ENCODE data around the gene ADCY3. TPM values are rescaled to one million over a fixed set of nuclear protein-coding genes. Genes with fewer than 3 reads are reported as not detected.

ADCY3 gene
- total and polyA plus RNA-seq, 9 of the 15 experiments (the other 6 are each of a cell fraction or from before 2014, with no cell fraction given) = 1.5 to 54.8 (median 26.3) TPM

- Histone ChIP-seq H3K9me3 (replicated peaks; ENCODE audit: control insufficient read depth, insufficient read depth, low read depth, low read length) (no peaks in the 10 kb centered on the region), H3K79me2 (ENCODE audit: control insufficient read depth, insufficient read depth, low read length) (no peaks in the 10 kb centered on the region), H3K36me3 (ENCODE audit: control insufficient read depth, insufficient read depth, low read length) (peaks cover 18% of the 10 kb centered on the region; the same call in 2 of the 3 replicates), H3K4me1 (replicated peaks in 1 of 2; ENCODE audit: control insufficient read depth in 2 of 2, insufficient read depth in 2 of 2, low read length in 2 of 2) (peaks cover 7% of the 10 kb centered on the region in 2 experiments; a peak in 3 of 5 replicates), H3K4me2 (ENCODE audit: insufficient read depth, low read length) (no peak overlapping the region), H3K4me3 (no peak overlapping the region), H4K20me1 (replicated peaks; ENCODE audit: control insufficient read depth, insufficient read depth, low read length) (no peaks in the 10 kb centered on the region; the same call in 1 of the 2 replicates), H2AFZ (ENCODE audit: low read depth, low read length) (no peak overlapping the region), H3K9me1 (ENCODE audit: control insufficient read depth, insufficient read depth, low read length) (no peaks in the 10 kb centered on the region), H3K27me3 (ENCODE audit: control insufficient read depth in 2 of 2, insufficient read depth in 2 of 2, low read length in 2 of 2) (no peaks in the 10 kb centered on the region), H3K27ac (ENCODE audit: extremely low read depth, low read depth, low read length) (no peak overlapping the region), H3K9ac (ENCODE audit: insufficient read depth in 1 of 2, low read depth in 2 of 2, low read length in 2 of 2) (no peak overlapping the region; a peak in 1 of 4 replicates)
- CTCF ChIA-PET (ENCODE audit: low intra/inter-chr PET ratio) = no interaction called here
- in situ Hi-C loops (cut with MboI) = no loop called here
- BruUV-seq (replicated peaks) = no TSS peak
- no peak for DNase-seq (ENCODE audit: extremely low read depth in 1 of 4, low spot score in 3 of 4)
- intact Hi-C loops (cut with micrococcal nuclease) = loop anchor here (10.0 kb wide), 1 partner anchor 122 kb away; the partner anchor contains the start of gene DNAJC27
- FAIRE-seq = no peak
- 97% methylated on average over 17 of the region's 23 CpGs for WGBS (ENCODE audit: insufficient coverage, low coverage, missing lambda C conversion rate)
- POLR2A ChIA-PET = no interaction called here
- TF ChIP-seq CBX3 (IDR thresholded peaks at IDR 0.05; ENCODE audit: borderline replicate concordance in 1 of 2, low read length in 2 of 2) = no peak
- 0 out of 2 replicates have a peak, but pooled peaks have one; percentile 19 for TF ChIP-seq POLR2G (IDR thresholded peaks at IDR 0.05; ENCODE audit: low read depth, low read length)
- no peak for ATAC-seq
These were observed 67.5 kb downstream of the ADCY3 start for GRCh38 chr2:24852431-24853020.

GRCh38 chr2:24852026-24852425 is 68.0 kb downstream of the ADCY3 start:
- Histone ChIP-seq H3K79me2 (ENCODE audit: control insufficient read depth, insufficient read depth, low read length) (no peaks in the 10 kb centered on the region), H3K4me2 (ENCODE audit: insufficient read depth, low read length) (no peak overlapping the region), H3K27ac (ENCODE audit: extremely low read depth, low read depth, low read length) (no peak overlapping the region), H3K9ac (ENCODE audit: insufficient read depth in 1 of 2, low read depth in 2 of 2, low read length in 2 of 2) (peak overlapping the region in 1 of 2 experiments; percentile 24; a peak in 1 of 4 replicates), H3K4me1 (replicated peaks in 1 of 2; ENCODE audit: control insufficient read depth in 2 of 2, insufficient read depth in 2 of 2, low read length in 2 of 2) (peaks cover 7% of the 10 kb centered on the region in 2 experiments; a peak in 3 of 5 replicates), H3K27me3 (ENCODE audit: control insufficient read depth in 2 of 2, insufficient read depth in 2 of 2, low read length in 2 of 2) (no peaks in the 10 kb centered on the region), H4K20me1 (replicated peaks; ENCODE audit: control insufficient read depth, insufficient read depth, low read length) (no peaks in the 10 kb centered on the region; the same call in 1 of the 2 replicates), H3K9me3 (replicated peaks; ENCODE audit: control insufficient read depth, insufficient read depth, low read depth, low read length) (no peaks in the 10 kb centered on the region), H3K36me3 (ENCODE audit: control insufficient read depth, insufficient read depth, low read length) (peaks cover 18% of the 10 kb centered on the region; the same call in 1 of the 3 replicates), H3K4me3 (no peak overlapping the region), H2AFZ (ENCODE audit: low read depth, low read length) (no peak overlapping the region), H3K9me1 (ENCODE audit: control insufficient read depth, insufficient read depth, low read length) (no peaks in the 10 kb centered on the region)
- WGBS (ENCODE audit: insufficient coverage, low coverage, missing lambda C conversion rate) = 100% methylated on average over 8 of the region's 13 CpGs
- no TSS peak for BruUV-seq (replicated peaks)
- ChIA-PET CTCF (ENCODE audit: low intra/inter-chr PET ratio) (no interaction called here), POLR2A (no interaction called here)
- in situ Hi-C loops (cut with MboI) = no loop called here
- DNase-seq (ENCODE audit: extremely low read depth in 1 of 4, low spot score in 3 of 4) = no peak
- ATAC-seq = no peak
- no peak for FAIRE-seq
- intact Hi-C loops (cut with micrococcal nuclease) = loop anchor here (10.0 kb wide), 1 partner anchor 123 kb away; the partner anchor contains the start of gene DNAJC27
- TF ChIP-seq CEBPG (CRISPR knock-in tag; IDR thresholded peaks at IDR 0.05) (no peak), CEBPG (tag; conservative IDR thresholded peaks at IDR 0.05 in 1 of 2, IDR thresholded peaks at IDR 0.05 in 1 of 2) (no peak), MXI1 (IDR thresholded peaks at IDR 0.05; ENCODE audit: low read depth, low read length) (no peak), MTA1 (IDR thresholded peaks at IDR 0.05; ENCODE audit: borderline replicate concordance) (no peak), KDM2B (CRISPR knock-in tag; IDR thresholded peaks at IDR 0.05) (no peak), PYGO2 (tag; IDR thresholded peaks at IDR 0.05) (no peak), ZNF77 (CRISPR knock-in tag; IDR thresholded peaks at IDR 0.05) (no peak), PCBP1 (IDR thresholded peaks at IDR 0.05; ENCODE audit: low read depth, low read length, poor library complexity, severe bottlenecking) (no peak), ZBTB11 (CRISPR knock-in tag; IDR thresholded peaks at IDR 0.05) (no peak), GTF2E2 (tag; IDR thresholded peaks at IDR 0.05) (no peak)
